HG02973 (cell line): ENCODE measurements around the gene TBC1D9B.

Source experiments
- ATAC-seq: cut with Tn5 transposase; IDR thresholded peaks from one replicate; pipeline ENCODE4 v1.9.1; 2021; ENCODE audit warnings: moderate library complexity; ENCODE audit not compliant: unreplicated experiment

The TBC1D9B gene

DNA sequence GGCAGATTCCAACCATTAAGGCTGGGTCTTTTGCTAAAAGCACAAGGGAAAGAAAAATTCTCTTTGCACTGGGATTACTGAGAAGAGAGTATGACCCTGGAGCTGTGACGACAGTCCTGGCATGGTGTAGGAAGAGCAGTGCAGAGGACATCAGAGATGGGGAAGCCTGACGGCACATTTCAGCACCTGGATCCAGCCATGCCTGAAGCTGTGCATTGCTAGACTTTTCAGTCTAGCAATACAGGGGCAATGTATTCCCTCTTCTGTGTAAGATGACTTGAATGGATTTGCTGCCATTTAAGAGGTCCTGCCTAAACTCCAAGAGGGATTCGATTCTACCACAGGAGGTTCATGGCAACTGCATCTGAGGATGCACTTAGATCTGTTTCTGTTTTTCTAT, 36.7 kb downstream of the TBC1D9B start:
- no peak for ATAC-seq

DNA sequence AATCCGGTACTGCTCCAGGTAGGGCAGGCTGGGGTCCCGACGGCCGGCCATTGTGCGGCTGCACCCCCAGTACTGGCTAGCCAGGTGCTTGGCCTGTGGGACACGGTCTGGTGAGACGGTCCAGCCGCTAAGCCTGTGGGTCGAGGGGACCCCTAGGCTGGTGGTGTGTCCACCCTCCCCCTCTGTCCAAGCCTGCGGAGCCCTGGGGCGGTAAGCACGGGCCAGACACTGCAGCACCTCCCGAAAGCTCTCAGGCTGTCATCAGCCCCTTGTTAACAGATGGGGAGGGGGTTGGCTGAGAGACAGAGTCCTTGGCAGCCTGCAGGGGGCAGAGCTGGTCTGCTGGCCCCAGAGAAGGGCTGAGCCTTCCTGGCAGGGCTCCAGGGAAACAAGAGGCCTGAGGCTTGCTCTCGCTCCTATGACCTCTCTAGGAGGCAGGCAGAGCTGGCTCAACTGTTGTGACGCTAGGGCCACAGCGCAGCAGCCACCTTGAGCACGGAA, 37.2 kb downstream of the TBC1D9B start:
- no peak for ATAC-seq

DNA sequence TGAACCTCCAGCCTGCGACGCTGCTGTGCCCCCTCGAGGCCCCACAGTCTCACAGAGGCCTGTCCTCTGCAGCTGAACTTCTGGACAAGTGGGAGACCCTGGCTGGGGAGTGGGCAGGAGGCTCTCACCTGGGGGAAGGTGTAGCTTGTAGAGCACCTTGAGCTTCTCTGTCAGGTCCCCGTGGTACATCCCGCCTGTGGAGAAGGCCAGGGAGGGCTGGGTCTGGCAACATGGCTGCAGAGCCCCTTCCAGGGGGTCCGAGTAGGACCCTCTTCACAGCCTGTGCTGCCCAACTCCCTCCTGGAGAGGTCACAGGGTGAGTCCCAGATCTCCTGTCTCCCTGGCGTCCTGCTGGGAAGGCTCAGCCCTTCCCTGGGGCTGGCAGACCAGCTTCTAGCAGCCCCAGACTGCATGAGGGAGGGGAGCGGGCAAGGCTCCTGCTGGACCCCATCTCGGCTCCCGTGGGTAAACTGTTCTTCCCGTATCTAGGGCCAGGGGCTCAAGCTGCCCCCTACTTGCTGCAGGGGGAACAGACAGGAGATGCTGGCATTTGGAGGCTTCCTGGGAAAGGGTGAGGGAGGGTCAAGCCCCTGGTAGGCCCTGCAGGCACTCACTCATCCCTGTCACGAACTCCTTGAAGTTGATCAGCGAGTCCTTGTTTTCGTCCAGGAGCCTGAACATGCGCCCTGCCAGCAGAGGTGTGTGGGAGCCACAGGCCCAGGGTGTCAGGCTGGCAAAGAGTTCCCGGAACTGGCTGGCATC, 37.9 kb downstream of the TBC1D9B start:
- ATAC-seq: no peak

DNA sequence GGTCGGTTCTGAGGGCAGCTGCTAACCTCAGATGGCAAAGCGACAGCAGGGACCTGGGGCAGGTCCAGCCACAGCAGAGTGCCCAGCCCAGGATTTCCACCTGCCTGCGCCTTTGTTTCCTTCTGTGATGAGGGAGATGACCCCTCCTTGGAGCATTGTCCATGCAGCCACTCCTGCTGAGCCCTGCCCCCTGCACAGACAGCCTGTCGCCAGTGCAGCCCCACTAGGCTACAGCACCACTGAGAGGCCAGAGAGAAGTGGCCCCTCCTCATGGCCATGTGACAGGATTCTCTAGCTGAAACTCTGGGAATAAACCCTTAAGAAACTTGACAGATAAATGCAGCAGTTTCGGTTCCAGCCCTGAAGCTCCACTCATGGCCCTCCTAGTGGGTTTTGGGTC, 38.6 kb downstream of the TBC1D9B start:
- ATAC-seq: no peak

DNA sequence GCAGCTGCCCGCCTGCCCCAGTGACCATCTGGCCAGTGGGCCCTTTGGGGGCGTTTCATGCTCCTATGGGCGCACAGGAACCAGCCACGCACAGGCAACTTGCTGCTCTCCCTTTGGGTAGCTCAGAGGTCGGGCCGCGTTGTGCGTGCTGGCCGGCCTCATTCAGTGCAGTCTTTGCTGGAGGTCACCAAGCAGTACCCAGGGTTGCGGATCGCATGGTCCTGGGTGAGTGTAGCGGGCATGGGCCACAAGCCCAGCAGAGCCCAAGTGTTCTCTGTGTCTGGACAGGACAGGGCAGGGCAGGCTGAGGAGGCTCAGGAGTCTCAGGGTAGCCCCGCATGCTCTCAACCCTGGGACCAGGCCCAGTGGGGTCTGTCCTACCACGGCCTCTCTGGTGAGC, 39.2 kb downstream of the TBC1D9B start:
- no peak for ATAC-seq

DNA sequence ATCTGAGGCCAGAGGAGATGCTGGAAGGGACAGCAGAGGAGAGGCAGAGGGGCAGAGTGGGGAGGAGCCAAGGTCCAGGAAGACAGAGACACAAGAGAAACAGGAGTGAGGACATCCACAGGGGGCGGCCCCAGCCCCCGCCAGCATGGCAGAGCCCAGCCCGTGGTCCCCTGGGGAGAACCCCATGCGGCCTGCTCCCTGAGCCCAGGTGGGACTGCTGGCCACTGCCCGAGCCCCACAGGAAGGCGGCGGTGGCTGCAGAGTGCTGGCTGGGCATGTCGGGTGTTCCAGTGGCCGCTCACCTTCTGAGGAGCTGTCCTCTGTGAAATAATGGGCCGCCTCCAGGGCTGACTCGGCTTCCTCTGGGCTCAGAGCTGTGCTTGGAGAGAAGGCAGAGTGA, 40.2 kb downstream of the TBC1D9B start:
- no peak for ATAC-seq

DNA sequence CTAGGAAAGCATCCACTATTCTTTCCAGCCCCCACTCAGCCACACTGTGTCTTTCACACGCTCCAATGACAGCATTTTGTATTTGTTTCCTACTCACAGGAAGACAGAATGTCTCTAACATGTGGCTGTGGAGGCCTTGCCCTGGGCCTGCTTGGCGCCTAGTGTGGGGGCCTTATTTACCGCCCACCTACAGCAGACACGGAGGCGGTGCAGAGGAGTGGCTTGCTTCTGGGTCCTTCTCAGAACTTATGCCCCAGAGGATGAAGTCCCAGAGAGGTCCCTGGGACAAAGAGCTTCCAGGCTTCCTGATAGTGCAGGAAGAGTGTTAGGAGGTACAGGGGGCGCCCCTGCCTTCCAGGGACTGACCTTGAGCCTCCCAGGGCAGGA, 40.6 kb downstream of the TBC1D9B start:
- ATAC-seq: no peak

DNA sequence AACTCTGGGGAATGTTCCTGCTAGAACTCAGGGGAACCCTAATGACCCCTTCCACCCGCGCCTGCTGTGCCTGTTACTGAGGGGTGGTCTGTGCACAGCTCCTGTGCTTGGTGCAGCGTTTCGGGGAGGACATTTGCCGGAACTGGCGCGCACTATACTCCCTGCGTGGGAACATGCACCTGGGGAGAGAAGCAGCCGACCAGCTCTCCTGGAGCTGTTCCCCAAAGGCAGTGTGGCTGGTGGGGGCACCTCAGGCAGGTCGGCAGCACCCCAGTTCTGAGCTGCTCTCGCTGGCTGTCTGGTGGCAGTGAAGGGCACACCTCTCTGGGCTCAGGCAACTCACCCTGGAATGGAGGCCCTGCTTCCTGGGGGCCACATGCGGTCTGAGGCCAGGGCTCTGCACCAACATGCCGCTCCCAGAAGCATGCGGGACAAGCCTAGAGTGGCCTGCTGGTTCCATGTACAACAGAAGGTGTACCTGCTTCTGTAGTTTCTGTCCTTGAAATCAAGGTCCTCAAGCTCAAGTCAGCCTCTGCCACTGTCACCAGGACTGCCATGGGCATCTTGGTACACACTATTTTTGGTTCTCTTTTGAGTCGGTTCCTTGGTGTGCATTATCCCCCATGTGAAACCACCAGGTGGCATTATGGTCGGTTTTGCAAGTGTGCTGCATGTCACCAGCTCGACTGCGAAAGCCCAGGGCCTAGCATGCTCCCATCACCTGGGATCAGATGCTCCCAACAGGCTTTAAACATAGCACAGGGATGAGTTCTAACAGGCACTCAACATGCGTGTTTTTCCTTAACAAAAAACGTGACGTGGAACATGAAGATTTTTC, 41.2 kb downstream of the TBC1D9B start:
- ATAC-seq: no peak

DNA sequence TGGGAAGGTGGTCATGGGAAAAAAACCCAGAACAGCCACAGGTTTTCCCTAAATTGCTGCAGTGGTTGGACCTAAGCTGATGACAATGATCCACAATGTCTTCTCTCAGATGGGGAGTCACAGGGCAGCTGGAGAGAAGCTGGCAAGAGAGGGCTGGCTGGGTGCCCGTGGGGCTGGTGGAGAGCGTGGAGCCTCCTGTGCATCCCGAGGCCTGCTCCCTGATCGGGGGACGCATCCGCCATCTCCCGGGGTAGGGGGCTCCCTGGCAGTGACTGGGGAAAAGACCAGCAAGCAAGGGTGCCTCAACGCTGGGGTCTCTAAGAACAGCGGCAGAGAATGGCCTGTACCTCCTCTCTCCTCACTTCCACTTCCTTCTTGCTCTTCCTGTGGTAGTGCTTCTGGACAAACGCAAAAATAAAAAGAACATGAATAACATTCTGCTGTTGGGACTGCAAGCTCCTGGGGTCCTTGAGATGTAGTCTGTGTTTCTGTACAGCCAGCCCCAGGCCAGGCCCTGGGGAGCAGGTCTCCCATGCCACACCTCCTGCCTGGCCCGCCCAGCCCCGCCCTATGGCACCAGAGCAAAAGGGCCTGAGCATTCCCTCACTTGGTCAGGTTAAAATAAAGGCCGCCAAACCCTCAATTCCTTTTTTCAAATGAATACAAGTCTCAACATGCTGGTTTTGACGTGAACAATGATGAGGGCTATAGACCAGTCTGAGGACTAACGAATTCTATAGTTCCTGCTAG, 42.0 kb downstream of the TBC1D9B start:
- no peak for ATAC-seq

DNA sequence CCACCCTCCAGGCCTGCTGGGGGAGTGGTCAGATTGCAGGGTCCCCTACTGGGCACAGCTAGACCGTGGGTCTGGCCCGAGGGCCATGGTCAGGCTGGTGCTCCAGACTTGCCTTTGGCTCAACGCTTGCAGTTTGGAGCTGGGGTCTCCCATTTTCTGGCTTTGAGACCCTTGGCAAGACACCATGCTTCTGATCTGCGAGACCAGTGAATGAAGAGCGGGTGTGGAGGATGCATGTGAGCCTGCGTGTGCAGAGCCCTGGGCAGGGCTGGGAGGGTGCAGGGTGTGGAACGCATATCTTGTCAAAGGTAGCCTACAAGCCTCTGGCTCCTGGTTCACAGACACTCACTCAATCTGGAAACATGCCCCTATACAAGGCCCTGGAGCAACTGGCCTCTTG, 43.0 kb downstream of the TBC1D9B start:
- ATAC-seq: no peak

DNA sequence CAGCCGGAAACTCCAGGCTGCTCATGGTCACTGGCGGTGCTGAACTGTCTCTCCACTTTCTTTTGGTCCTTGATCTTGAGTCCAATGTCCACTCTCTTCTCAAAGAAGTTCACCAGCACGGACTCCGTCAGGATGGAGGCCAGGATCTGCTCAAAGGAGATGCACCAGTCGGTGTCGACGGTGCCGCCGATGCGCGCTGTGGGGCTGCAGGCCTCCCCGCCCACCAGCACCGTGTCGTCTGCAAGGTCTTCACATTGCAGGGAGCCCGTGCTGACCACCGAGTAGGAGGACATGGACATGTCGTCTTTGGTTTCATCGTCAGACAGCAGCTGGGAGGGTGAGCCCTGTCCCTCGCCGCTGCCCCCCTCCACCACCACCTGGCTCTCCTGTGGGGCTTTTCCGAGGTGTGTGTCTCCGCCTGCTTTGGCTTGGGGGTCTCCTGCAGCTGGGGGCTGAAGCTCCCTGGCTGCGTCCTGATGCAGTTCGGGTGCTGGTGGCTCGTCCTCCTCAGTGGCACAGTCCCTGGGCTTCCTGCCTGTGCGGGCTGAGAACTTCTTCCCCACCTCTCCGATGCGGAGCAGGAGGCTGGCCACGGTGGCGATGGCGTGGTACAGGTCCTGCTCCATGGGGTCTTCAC, 44.1 kb downstream of the TBC1D9B start:
- no peak for ATAC-seq

DNA sequence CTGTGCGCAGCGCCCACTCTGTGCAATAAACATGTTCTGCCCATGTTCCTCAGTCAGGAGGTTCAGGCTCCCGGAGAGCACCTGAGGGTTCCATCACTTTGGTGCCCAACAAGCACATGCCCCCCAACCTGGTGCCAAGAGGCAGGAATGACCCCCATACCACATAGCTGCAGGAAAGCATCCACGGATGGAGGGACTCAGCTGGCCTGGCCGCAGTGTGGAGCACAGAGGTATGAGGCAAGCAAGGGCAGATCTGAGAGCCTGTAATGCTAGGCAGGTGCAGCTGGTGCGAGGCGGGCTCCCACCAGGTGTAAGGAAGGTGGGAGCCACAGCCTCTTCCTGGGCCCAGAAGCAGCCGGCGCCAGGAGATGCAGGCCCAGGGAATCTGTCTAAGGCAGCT, 44.8 kb downstream of the TBC1D9B start:
- no peak for ATAC-seq

DNA sequence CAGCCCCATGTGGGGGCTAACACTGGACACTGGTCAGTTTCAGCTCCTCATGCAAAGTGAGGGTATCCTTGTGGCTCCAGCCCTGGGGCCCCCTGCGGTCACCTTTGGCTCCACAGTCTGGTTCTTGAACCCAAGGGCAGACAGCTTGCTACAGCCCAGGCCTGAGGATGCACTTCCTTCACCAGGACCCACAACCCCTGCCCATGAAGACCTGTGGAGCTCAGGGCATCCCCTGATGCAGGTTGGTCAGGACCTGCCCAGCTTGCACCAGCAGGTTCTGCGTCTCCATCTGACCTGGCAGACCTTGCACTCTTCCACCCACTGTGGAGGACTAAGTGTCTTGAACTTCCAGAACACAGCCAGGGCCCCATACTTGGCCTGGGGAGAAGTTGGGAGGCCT, 45.4 kb downstream of the TBC1D9B start:
- no peak for ATAC-seq

DNA sequence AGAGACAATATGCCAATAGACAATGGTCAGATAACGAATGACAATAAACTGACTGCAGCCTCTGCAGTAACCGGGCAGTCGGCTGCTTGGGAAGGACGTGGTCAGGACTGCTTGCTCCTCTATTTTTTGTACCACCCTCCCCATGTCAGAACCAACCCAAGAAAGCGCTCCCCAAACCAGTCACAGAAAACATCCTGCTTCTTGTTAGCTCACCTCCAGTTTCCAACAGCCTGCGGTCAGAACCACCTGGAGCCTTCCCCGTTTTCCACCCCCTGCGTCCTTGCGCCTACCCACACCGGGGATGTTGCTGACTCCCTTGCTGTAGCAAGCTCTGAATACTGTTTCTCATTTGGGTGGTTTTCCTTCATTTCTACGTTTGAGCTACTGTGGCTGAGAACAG, 47.4 kb downstream of the TBC1D9B start:
- no peak for ATAC-seq

DNA sequence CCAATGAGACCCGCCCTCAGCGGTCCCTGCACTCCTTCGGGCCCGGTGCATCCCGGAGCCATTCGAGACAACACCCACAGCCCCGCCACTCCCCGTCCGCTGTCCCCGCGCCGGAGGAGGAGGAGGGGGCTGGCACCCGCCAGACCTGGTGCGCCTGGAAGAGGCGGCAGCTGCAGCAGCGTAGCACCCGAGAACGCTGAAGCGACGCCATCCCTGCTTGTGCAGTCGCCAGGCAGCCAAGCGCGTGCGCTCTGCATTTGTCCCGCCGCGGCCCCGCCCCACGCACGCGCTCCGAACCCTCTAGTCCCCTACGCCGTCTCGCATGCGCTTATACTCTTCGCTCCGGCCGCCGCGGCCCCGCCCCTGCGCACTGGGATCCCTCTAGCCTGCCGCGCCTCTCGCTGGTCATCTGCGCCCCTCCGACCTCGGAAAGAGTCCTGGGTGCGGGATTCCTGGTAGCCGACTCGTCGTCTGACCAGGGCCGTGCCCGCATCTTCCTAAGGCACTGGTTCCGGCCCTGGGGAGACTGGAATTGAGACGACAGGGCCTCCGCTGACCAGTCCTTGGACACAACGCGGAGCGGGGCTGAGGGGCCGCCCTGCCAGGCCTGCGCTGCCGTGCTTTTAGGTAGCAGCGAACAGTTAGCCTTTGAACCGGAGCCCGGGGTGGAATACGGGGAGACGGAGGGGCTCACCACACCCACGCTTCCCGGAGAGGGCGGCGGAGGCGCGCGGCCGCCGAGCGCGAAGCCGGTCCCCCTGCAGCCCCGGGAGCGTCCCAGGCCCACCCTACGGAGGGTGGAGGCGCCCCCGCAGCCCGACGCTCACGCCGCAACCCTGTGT, 48.9 kb downstream of the TBC1D9B start, which contains the start of gene MRNIP:
Gene MRNIP (minus strand): TSS at position 232 of the 842 bp plus-strand sequence. CDS start 21 bp downstream, at position 211.
- ATAC-seq: peak; percentile 93

DNA sequence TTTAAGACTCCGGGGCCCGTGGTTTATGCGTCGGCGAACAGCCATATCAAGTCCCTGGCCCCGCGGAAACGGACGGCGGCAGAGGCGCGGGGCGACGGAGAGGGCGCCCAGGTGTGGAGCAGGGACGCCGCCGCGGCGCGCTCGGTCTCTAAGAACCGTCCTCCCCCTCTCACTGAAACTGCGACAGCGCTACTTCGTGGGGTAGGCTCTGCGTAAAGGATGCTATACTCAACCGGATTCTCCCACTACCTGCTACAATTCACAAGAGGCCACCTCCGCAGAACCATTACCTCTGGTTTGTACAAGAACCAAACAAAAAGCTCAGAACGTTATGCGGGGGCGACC, 49.5 kb downstream of the TBC1D9B start:
- ATAC-seq: peak; percentile 44

DNA sequence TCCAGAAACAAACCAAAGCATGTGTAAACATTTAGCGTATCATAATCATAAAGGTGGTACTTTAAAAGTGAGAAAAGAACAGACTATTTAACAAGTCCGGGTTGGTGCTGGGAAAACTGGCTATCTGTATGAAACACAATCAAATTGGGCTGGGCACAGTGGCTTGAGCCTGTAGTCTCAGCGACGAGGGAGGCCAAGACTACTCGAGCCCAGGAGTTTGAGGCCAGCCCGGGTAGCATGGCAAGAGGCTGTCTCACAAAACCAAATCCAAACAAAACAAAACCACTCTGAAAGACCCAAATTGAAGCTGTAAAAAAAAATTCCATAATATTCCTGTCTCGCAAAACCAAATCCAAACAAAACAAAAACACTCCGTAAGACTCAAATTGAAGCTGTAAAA, 53.3 kb downstream of the TBC1D9B start:
- ATAC-seq: no peak

DNA sequence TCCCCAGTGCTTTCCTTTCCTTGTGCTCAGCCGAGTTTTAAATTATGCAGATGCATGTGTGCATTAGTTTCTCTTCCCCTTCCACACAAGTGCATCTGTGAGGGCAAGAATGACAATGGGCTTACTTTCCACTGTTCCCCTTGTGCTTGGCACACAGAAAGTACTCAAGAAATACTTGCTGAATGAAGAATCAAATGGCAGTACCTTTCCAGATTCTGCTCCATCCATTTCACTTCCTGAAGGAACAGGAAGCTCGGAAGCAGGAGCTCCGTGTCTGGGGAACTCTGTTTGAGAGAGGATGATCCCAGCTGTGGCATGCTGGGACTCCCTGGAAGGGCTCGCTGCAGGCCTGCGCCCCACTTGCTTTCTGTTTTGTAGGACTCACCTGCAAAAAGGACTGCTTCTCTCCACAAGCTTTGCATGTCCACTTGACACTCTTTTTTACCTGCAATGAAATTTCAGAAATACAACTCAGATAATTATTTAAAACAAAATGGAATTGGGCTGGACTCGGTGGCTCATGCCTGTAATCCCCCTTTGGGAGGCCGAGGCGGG, 54.6 kb downstream of the TBC1D9B start:
- ATAC-seq: peak; percentile 82

DNA sequence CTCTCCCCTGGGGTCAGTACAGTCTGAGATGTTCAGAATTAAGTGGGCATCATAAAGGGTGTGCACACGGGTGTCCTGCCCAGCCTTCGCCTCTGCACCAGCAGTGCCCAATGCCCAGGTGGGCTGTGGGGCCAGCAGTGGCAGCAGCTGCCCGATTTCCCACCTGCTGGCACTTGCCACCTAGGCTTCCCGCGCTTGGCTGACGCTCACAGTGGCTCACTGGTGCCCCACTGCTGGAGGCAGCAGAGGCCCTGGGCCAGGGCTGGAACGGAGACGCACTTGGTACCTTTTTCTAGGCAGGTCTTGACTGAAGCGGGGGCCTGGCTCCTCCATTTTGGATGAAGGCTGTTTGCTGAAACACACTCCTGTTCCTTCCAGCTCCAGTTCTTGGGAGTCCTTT, 66.1 kb downstream of the TBC1D9B start:
- no peak for ATAC-seq

DNA sequence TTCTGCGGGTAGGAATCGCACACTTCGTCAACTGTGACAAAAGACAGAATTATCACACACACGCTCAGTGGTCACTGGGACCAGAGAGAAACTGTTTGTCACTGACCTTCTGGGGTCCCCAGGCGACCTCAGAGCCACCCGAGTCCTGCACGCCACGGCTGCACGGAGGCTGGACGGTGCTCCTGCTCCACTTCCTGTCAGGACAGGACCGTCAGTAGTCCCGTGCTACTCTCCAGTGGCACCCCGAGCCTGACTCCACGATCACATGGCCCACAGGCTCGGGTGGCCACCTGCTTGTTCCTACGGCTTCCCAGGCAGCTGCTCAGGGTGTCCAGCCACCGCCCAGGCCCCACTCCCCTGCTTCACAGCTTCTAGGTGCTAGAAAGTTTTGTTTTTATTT, 66.9 kb downstream of the TBC1D9B start:
- no peak for ATAC-seq
